Mucosa of rectum (tissue), 2 donors: ENCODE data around the gene MMP14.

Experiments
- H3K27ac ChIP-seq, 2 donors: one replicate each; pipeline ENCODE4 v1.7.0; 2013; ENCODE audit warnings: inconsistent platforms in 2 of 2, low read depth in 2 of 2, low read length in 2 of 2
- H3K27me3 ChIP-seq, 2 donors: one replicate each; pipeline ENCODE4 v1.7.0; 2013; ENCODE audit warnings: low read length in 2 of 2; ENCODE audit not compliant: control insufficient read depth in 2 of 2, insufficient read depth in 2 of 2
- H3K36me3 ChIP-seq, 2 donors: one replicate each; pipeline ENCODE4 v1.7.0; 2013; ENCODE audit warnings: low read length in 2 of 2; ENCODE audit not compliant: control insufficient read depth in 2 of 2, insufficient read depth in 2 of 2
- H3K4me1 ChIP-seq, 2 donors: one replicate each; pipeline ENCODE4 v1.7.0; 2013; ENCODE audit warnings: low read length in 2 of 2, mild to moderate bottlenecking in 1 of 2; ENCODE audit not compliant: control insufficient read depth in 2 of 2, insufficient read depth in 2 of 2
- H3K4me3 ChIP-seq, 2 donors: one replicate each; pipeline ENCODE4 v1.7.0; 2013; ENCODE audit warnings: low read length in 2 of 2
- H3K9ac ChIP-seq, 2 donors: one replicate each; pipeline ENCODE4 v1.7.0; 2013; ENCODE audit warnings: low read length in 2 of 2, low read depth in 1 of 2, mild to moderate bottlenecking in 1 of 2
- H3K9me3 ChIP-seq, 2 donors: one replicate each; pipeline ENCODE4 v1.7.0; 2013; ENCODE audit warnings: low read length in 2 of 2; ENCODE audit not compliant: control insufficient read depth in 2 of 2
- donor health status: healthy.
- donor health status: Normal muscosa, but diverticular disease.

The MMP14 gene

DNA sequence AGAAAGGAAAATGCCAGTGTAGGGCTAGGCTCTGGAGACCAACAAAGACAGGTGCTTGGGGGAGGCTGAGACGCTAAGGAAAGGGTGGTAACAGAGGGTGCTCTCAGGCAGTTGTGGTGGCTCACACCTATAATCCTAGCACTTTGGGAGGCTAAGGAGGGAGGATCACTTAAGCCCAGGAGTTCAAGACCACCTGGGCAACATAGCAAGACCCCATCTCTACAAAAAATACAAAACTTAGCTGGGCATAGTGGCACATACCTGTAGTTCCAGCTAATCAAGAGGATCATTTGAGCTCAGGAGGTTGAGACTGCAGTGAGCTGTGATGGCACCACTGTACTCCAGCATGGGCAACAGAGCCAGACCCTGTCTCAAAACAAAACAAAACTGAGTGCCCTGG, 59.0 kb downstream of the MMP14 start:
- H3K36me3 ChIP-seq, result peaks cover 0 to 6% of the 10 kb centered on the region in 2 donors
- no peak overlapping the region for H3K9ac ChIP-seq
- H3K9me3 ChIP-seq, result no peaks in the 10 kb centered on the region
- no peak overlapping the region for H3K4me3 ChIP-seq
- H3K27me3 ChIP-seq, result no peaks in the 10 kb centered on the region
- H3K4me1 ChIP-seq, result no peaks in the 10 kb centered on the region
- no peak overlapping the region for H3K27ac ChIP-seq

DNA sequence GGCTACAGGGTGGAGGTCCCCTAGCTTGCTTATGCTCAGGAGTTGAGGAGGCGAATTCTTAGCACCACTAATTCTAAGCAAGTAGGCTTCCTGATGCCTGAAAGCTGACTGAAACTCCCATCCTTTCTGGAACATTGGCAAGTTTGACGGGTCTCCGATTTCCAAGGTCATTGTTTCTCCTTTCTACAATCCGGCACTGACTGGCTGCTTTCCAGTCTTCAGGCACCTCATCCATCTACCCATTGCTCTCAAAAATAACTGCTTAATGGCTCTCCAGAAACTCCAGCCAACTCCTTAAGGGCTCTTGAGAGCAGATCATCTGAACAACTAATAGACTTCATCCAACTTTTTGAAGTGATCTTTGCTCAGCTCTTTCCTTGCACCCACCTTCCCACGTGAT, 60.0 kb downstream of the MMP14 start:
- H3K27me3 ChIP-seq, result no peaks in the 10 kb centered on the region
- no peak overlapping the region for H3K4me3 ChIP-seq
- no peaks in the 10 kb centered on the region for H3K4me1 ChIP-seq
- H3K9me3 ChIP-seq, result no peaks in the 10 kb centered on the region
- no peak overlapping the region for H3K27ac ChIP-seq
- H3K9ac ChIP-seq, result no peak overlapping the region
- peaks cover 7 to 13% of the 10 kb centered on the region in 2 donors for H3K36me3 ChIP-seq

DNA sequence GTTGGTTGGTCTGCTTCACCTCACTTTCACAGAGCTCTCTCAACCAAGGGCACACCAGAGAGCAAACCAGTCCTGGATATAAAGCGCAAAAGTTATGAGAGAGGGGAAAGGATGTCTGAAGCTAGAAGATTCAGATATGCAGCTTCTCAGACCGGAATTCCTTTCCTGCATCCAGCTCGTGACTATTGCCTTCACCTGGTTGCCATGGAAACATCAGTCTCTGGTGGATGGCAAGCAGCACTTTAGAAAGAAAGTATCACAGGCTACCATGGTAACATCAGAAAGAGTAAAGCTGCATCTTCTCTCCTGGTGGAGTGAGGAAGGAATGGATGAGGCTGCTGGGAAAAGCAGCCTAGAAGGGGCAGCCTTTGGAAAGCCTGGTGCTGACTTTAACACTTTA, 60.4 kb downstream of the MMP14 start:
- Histone ChIP-seq H3K9ac (no peak overlapping the region), H3K9me3 (no peaks in the 10 kb centered on the region), H3K27me3 (no peaks in the 10 kb centered on the region), H3K4me1 (no peaks in the 10 kb centered on the region), H3K36me3 (peaks cover 11 to 17% of the 10 kb centered on the region in 2 donors), H3K4me3 (no peak overlapping the region), H3K27ac (no peak overlapping the region)

DNA sequence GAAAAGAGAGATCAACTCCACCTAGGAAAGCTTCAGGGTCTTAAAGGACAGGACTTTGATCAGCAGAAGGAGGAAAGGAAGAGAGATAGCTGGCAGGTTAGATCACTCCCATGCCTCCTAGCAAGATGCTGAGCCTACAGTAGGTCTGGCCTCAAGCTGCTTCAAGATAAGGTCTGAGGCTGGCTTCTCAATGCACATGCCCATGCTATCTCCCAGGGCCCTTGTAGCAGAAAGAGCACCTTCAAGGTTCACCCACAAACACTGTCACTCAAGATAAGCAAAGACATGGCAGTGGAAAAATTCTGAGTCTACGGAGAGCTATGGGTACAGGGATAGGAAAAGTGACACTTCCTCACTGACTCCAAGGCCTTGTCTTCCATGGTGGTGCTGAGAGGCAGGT, 61.0 kb downstream of the MMP14 start:
- Histone ChIP-seq H3K4me3 (no peak overlapping the region), H3K4me1 (no peaks in the 10 kb centered on the region), H3K27me3 (no peaks in the 10 kb centered on the region), H3K9ac (no peak overlapping the region), H3K27ac (no peak overlapping the region), H3K9me3 (no peaks in the 10 kb centered on the region), H3K36me3 (peaks cover 16 to 23% of the 10 kb centered on the region in 2 donors)
